OCI-LY3 (cell line): ENCODE data around the gene C16orf78.

Experiments
- H2AFZ ChIP-seq: fragments of 200-600, 300-600 bp; shearing (Covaris generic); 2 replicates; pipeline ENCODE4 v1.6.0; 2014; ENCODE audit warnings: antibody characterized with exemption, low read depth, low read length
- H3K27ac ChIP-seq: fragments of 200-600, 300-600 bp; sonication (generic); 2 replicates; pipeline ENCODE4 v1.5.1; 2014; ENCODE audit warnings: mild to moderate bottlenecking, low read length, moderate library complexity, mixed read lengths
- H3K27me3 ChIP-seq: fragments of 200-600, 300-600 bp; sonication (generic); 2 replicates; pipeline ENCODE4 v1.6.1; 2014; ENCODE audit warnings: low read depth, low read length, mixed read lengths
- H3K36me3 ChIP-seq: fragments of 200-600, 300-600 bp; sonication (generic); replicated peaks from 2 replicates; pipeline ENCODE3; 2014; ENCODE audit warnings: low read depth, low read length, mixed read lengths
- H3K4me1 ChIP-seq: fragments of 300-600, 200-600 bp; sonication (generic); 2 replicates; pipeline ENCODE4 v1.6.1; 2014; ENCODE audit warnings: low read length, mixed read lengths
- H3K4me2 ChIP-seq: fragments of 200-600, 300-600 bp; sonication (generic); 2 replicates; pipeline ENCODE4 v1.6.1; 2014; ENCODE audit warnings: low read length, mixed read lengths
- H3K4me3 ChIP-seq: fragments of 300-600, 200-600 bp; sonication (generic); 2 replicates; pipeline ENCODE4 v1.5.1; 2014; ENCODE audit warnings: antibody characterized with exemption, mild to moderate bottlenecking, low read length, moderate library complexity
- H3K79me2 ChIP-seq: fragments of 300-600, 200-600 bp; shearing (Covaris generic); 2 replicates; pipeline ENCODE4 v1.6.1; 2014; ENCODE audit warnings: mild to moderate bottlenecking, low read length, mixed read lengths
- H3K9ac ChIP-seq: fragments of 300-600, 200-600 bp; shearing (Covaris generic); 2 replicates; pipeline ENCODE4 v1.6.0; 2014; ENCODE audit warnings: mild to moderate bottlenecking, low read length, moderate library complexity
- H3K9me3 ChIP-seq: fragments of 200-600, 300-600 bp; shearing (Covaris generic); 2 replicates; pipeline ENCODE4 v1.6.1; 2014; ENCODE audit warnings: low read length, mixed read lengths; ENCODE audit not compliant: insufficient read depth
- H4K20me1 ChIP-seq: fragments of 200-600, 300-600 bp; sonication (generic); 2 replicates; pipeline ENCODE4 v1.6.1; 2016; ENCODE audit warnings: low read length, mixed read lengths; ENCODE audit not compliant: insufficient read depth
- EZH2phosphoT487 ChIP-seq: fragments of 200-600 bp; shearing (Covaris generic); IDR thresholded peaks from 2 replicates; pipeline ENCODE4 v1.6.1; 2018; ENCODE audit warnings: antibody characterized with exemption, mixed run types, low read depth
- TF ChIP-seq, protein P1 (sequence below): fragments of 200-600, 300-600 bp; sonication (generic); IDR thresholded peaks from 2 replicates; pipeline ENCODE4 v1.5.1; 2014; ENCODE audit warnings: antibody characterized with exemption, low read length, low read depth

The C16orf78 gene

DNA sequence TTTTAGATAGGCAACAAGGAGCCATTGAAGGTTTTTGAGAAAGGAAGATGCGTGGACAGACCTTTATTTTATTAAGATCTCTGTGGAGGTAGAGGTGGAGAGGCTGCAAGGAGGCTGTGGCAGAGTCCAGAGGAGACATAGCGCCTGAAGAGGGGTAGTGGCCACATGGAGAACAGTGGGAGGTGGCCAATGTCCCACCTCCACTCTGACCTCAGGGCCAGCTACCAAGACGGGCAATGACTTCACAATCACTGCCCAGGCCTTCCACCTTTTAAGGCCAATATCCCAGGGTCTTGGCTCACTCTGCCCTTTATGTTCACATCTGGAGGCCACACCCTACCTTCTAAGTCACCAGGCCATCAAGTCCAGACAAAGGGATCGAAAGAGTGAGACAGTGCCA, at the start of gene C16orf78:
TSS of gene C16orf78 (plus strand) at position 301 of the 400 bp plus-strand sequence. CDS start 136 bp downstream, outside the sequence.
- Histone ChIP-seq H3K4me2 (no peak within 1 kb of the TSS), H3K36me3 (no peaks in the 10 kb centered on the region), H3K9ac (no peak within 1 kb of the TSS), H2AFZ (no peak within 1 kb of the TSS), H3K9me3 (no peaks in the 10 kb centered on the region), H3K79me2 (no peaks in the 10 kb centered on the region), H4K20me1 (no peaks in the 10 kb centered on the region), H3K4me1 (no peaks in the 10 kb centered on the region), H3K4me3 (no peak within 1 kb of the TSS), H3K27ac (no peak within 1 kb of the TSS), H3K27me3 (0 out of 2 replicates have a peak, but pooled peaks cover 12% of the 10 kb centered on the region)
- TF ChIP-seq, protein P1, sequence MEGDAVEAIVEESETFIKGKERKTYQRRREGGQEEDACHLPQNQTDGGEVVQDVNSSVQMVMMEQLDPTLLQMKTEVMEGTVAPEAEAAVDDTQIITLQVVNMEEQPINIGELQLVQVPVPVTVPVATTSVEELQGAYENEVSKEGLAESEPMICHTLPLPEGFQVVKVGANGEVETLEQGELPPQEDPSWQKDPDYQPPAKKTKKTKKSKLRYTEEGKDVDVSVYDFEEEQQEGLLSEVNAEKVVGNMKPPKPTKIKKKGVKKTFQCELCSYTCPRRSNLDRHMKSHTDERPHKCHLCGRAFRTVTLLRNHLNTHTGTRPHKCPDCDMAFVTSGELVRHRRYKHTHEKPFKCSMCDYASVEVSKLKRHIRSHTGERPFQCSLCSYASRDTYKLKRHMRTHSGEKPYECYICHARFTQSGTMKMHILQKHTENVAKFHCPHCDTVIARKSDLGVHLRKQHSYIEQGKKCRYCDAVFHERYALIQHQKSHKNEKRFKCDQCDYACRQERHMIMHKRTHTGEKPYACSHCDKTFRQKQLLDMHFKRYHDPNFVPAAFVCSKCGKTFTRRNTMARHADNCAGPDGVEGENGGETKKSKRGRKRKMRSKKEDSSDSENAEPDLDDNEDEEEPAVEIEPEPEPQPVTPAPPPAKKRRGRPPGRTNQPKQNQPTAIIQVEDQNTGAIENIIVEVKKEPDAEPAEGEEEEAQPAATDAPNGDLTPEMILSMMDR, result no peak
- TF ChIP-seq EZH2phosphoT487, result no peak

- no peaks in the 10 kb centered on the region for H3K79me2 ChIP-seq
- TF ChIP-seq, protein P1, result no peak
- no peak for TF ChIP-seq EZH2phosphoT487
- no peaks in the 10 kb centered on the region for H3K9me3 ChIP-seq
- no peak overlapping the region for H3K4me3 ChIP-seq
- no peak overlapping the region for H3K9ac ChIP-seq
- no peaks in the 10 kb centered on the region for H3K36me3 ChIP-seq
- no peak overlapping the region for H3K4me2 ChIP-seq
- H4K20me1 ChIP-seq, result no peaks in the 10 kb centered on the region
- no peaks in the 10 kb centered on the region for H3K4me1 ChIP-seq
- no peak overlapping the region for H3K27ac ChIP-seq
- H3K27me3 ChIP-seq, result no peaks in the 10 kb centered on the region
- H2AFZ ChIP-seq, result no peak overlapping the region
Measured at GRCh38 chr16:49324703-49325102, 48.9 kb upstream of the C16orf78 start.

GRCh38 chr16:49327466-49327865, 46.1 kb upstream of the C16orf78 start:
- H3K27me3 ChIP-seq, result no peaks in the 10 kb centered on the region
- TF ChIP-seq, protein P1, result no peak
- no peak for TF ChIP-seq EZH2phosphoT487
- H3K36me3 ChIP-seq, result no peaks in the 10 kb centered on the region
- no peaks in the 10 kb centered on the region for H3K4me1 ChIP-seq
- H3K9ac ChIP-seq, result no peak overlapping the region
- no peak overlapping the region for H2AFZ ChIP-seq
- no peak overlapping the region for H3K4me3 ChIP-seq
- no peak overlapping the region for H3K27ac ChIP-seq
- H3K9me3 ChIP-seq, result no peaks in the 10 kb centered on the region
- no peaks in the 10 kb centered on the region for H3K79me2 ChIP-seq
- H4K20me1 ChIP-seq, result no peaks in the 10 kb centered on the region
- H3K4me2 ChIP-seq, result no peak overlapping the region

DNA sequence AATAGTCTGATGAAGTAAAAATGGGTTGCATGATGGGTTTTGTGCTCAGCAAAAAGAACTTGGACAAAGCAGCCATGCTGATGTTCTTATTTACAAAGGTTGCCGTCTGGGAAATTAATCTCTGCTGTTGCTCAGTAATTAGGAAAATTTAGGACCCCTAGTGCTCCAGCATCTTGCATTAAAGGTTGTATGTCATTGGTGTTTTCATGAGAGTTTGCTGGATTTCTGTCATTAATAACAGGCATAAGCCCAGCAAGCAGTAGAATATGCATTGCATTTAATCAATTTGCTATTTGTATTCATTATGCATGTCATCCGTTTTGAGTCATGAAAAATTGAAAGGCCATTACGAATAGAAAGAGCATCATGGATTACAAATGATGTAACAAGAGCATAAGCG, 45.3 kb upstream of the C16orf78 start:
- Histone ChIP-seq H3K79me2 (no peaks in the 10 kb centered on the region), H3K9ac (no peak overlapping the region), H3K27me3 (no peaks in the 10 kb centered on the region), H4K20me1 (no peaks in the 10 kb centered on the region), H3K4me3 (no peak overlapping the region), H3K27ac (no peak overlapping the region), H3K4me1 (no peaks in the 10 kb centered on the region), H3K36me3 (no peaks in the 10 kb centered on the region), H3K4me2 (no peak overlapping the region), H3K9me3 (no peaks in the 10 kb centered on the region), H2AFZ (no peak overlapping the region)
- TF ChIP-seq, protein P1, result no peak
- TF ChIP-seq EZH2phosphoT487, result no peak
